Suprapubic skin (tissue), 3 donors: ENCODE results near the gene RCAN2.

ENCODE experiments used
- CTCF ChIP-seq, 2 donors: fragments of 200-600 bp in 1 of 2; fragments of 450-650 bp in 1 of 2; sonication (generic) in 1 of 2; IDR thresholded peaks; one replicate each; pipeline ENCODE4 v1.5.1; 2016 to 2019; ENCODE audit warnings: antibody characterized with exemption in 2 of 2, mild to moderate bottlenecking in 1 of 2, moderate library complexity in 1 of 2
- EP300 ChIP-seq: sonication (generic); formaldehyde crosslinking; IDR thresholded peaks from one replicate; pipeline ENCODE4 v1.6.1; 2017; ENCODE audit warnings: antibody characterized with exemption

GRCh38 chr6:46525583-46525982, 34.3 kb upstream of the RCAN2 start:
- TF ChIP-seq CTCF (IDR thresholded peaks at IDR 0.05) = no peak
- no peak for TF ChIP-seq EP300
